ENCODE results near the gene VWCE.
A peak's percentile ranks its signal among the peaks of the same experiment; 100 is the strongest.

The VWCE gene

GRCh38 chr11:61294717-61295595, at the start of gene VWCE:
VWCE (minus strand) TSS chr11:61295316; CDS start chr11:61295037, 279 bp downstream.
- DNase-seq, result peak; percentile 34

GRCh38 chr11:61343792-61344745, 49.0 kb upstream of the VWCE start:
- DNase-seq, result no peak

- DNase-seq, result no peak
These were observed 47.2 kb upstream of the VWCE start for GRCh38 chr11:61342207-61342803.

- no peak for DNase-seq
These were observed 46.6 kb upstream of the VWCE start for GRCh38 chr11:61341706-61342105.

GRCh38 chr11:61340979-61341378, 45.9 kb upstream of the VWCE start:
- no peak for DNase-seq

GRCh38 chr11:61339490-61339878, 44.4 kb upstream of the VWCE start:
- no peak for DNase-seq

- no peak for DNase-seq
These were observed 43.8 kb upstream of the VWCE start for GRCh38 chr11:61338783-61339489.

GRCh38 chr11:61337706-61338470, 42.8 kb upstream of the VWCE start:
- no peak for DNase-seq

- DNase-seq, result peak; percentile 80
These were observed 41.2 kb upstream of the VWCE start for GRCh38 chr11:61336171-61336935.

GRCh38 chr11:61335355-61335710, 40.2 kb upstream of the VWCE start:
- DNase-seq, result no peak

- no peak for DNase-seq
These were observed 39.6 kb upstream of the VWCE start for GRCh38 chr11:61334434-61335354.

GRCh38 chr11:61333550-61334433, 38.7 kb upstream of the VWCE start:
- DNase-seq, result no peak

- peak; percentile 92 for DNase-seq
These were observed 37.9 kb upstream of the VWCE start, which contains the start of the genes DDB1 and TKFC for GRCh38 chr11:61332797-61333549. DDB1 (minus strand) TSS chr11:61333105; CDS start chr11:61332968, 137 bp downstream. TKFC (plus strand) TSS chr11:61333228; CDS start chr11:61334729, 1,501 bp downstream.

GRCh38 chr11:61332281-61332796, 37.2 kb upstream of the VWCE start:
- no peak for DNase-seq

GRCh38 chr11:61331651-61332050, 36.5 kb upstream of the VWCE start:
- DNase-seq, result no peak

- DNase-seq, result no peak
These were observed 34.8 kb upstream of the VWCE start for GRCh38 chr11:61329871-61330270.

- DNase-seq, result no peak
These were observed 33.2 kb upstream of the VWCE start for GRCh38 chr11:61328351-61328750.

GRCh38 chr11:61327669-61328071, 32.6 kb upstream of the VWCE start:
- DNase-seq, result no peak
